Loucy (cell line): ENCODE measurements around the gene CCDC71.

Source experiments
- EZH2phosphoT487 ChIP-seq: fragments of 200-600 bp; IDR thresholded peaks from 2 replicates; pipeline ENCODE4 v1.6.1; 2018; ENCODE audit warnings: antibody characterized with exemption, mild to moderate bottlenecking, moderate library complexity, borderline replicate concordance
- TF ChIP-seq, protein P1 (sequence below): fragments of 200-600 bp; sonication (generic); conservative IDR thresholded peaks from 2 replicates; pipeline ENCODE4 v1.5.1; 2014; ENCODE audit warnings: mild to moderate bottlenecking, antibody characterized with exemption, low read length

DNA sequence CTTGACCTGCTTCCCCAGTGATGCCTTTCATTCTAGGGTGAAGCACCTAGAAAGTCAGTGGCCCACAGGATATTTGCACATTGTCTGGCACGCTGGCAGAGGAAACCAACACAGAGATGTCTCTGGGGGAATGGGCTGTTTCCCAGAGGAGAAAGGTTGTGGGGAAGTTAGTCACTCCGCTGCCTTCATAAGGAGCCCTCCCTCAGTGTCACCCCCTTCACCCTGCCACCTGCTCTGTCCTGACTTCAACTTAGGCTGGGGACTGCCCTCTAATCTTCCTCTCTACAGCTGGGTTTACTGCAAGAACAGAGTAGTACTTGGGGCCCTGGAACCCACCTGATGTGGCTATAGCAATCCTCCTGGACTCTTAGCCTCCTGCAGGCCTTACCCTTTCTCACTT lies 10.9 kb upstream of the CCDC71 start:
- TF ChIP-seq, protein P1, sequence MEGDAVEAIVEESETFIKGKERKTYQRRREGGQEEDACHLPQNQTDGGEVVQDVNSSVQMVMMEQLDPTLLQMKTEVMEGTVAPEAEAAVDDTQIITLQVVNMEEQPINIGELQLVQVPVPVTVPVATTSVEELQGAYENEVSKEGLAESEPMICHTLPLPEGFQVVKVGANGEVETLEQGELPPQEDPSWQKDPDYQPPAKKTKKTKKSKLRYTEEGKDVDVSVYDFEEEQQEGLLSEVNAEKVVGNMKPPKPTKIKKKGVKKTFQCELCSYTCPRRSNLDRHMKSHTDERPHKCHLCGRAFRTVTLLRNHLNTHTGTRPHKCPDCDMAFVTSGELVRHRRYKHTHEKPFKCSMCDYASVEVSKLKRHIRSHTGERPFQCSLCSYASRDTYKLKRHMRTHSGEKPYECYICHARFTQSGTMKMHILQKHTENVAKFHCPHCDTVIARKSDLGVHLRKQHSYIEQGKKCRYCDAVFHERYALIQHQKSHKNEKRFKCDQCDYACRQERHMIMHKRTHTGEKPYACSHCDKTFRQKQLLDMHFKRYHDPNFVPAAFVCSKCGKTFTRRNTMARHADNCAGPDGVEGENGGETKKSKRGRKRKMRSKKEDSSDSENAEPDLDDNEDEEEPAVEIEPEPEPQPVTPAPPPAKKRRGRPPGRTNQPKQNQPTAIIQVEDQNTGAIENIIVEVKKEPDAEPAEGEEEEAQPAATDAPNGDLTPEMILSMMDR = no peak
- TF ChIP-seq EZH2phosphoT487 = no peak
